CD14-positive monocyte (primary cell): ENCODE results near the gene ZNF816. TPM values are rescaled to one million over a fixed set of nuclear protein-coding genes. Genes with fewer than 3 reads are reported as not detected.
A peak's percentile ranks its signal among the peaks of the same experiment; 100 is the strongest.
"Not testable (repeated sequence)": the region's sequence is repeated elsewhere in the genome, so short reads cannot be mapped to it uniquely, and the experiment has no call there.

Source experiments
- DNase-seq, 3 donors: peaks; one replicate each; pipeline ENCODE4 v3.0.0-alpha.2; 2011 to 2022
- H2AFZ ChIP-seq: 2 replicates; pipeline ENCODE4 v1.6.0; 2012; ENCODE audit warnings: mild to moderate bottlenecking, low read depth, low read length, inconsistent platforms; ENCODE audit not compliant: insufficient read depth, poor library complexity, severe bottlenecking
- H3K27ac ChIP-seq, 2 donors: 1 replicate in 1 of 2; 2 replicates in 1 of 2; pipeline ENCODE4 v1.5.1; 2012 to 2013; ENCODE audit warnings: low read length in 2 of 2, control low read depth in 1 of 2, inconsistent platforms in 1 of 2, low read depth in 1 of 2, mild to moderate bottlenecking in 1 of 2
- H3K27me3 ChIP-seq, 2 donors: one replicate each; pipeline versions ENCODE4 v1.6.0 to v1.6.1; 2011 to 2013; ENCODE audit warnings: low read length in 2 of 2; ENCODE audit not compliant: control insufficient read depth in 2 of 2, insufficient read depth in 2 of 2
- H3K36me3 ChIP-seq, 2 donors: replicated peaks in 1 of 2; 1 replicate in 1 of 2; 2 replicates in 1 of 2; pipeline versions ENCODE4 v1.5.1 to v1.6.1; 2012 to 2013; ENCODE audit warnings: low read length in 2 of 2, control low read depth in 1 of 2, inconsistent platforms in 1 of 2, mild to moderate bottlenecking in 1 of 2; ENCODE audit not compliant: insufficient read depth in 2 of 2, control insufficient read depth in 1 of 2
- H3K4me1 ChIP-seq, 2 donors: 1 replicate in 1 of 2; 2 replicates in 1 of 2; pipeline versions ENCODE4 v1.5.1 to v1.6.1; 2012 to 2013; ENCODE audit warnings: low read length in 2 of 2, control low read depth in 1 of 2, inconsistent platforms in 1 of 2, mild to moderate bottlenecking in 1 of 2, moderate library complexity in 1 of 2; ENCODE audit not compliant: insufficient read depth in 2 of 2, control insufficient read depth in 1 of 2
- H3K4me2 ChIP-seq: replicated peaks from 2 replicates; pipeline ENCODE3; 2012; ENCODE audit warnings: low read length, moderate library complexity, mild to moderate bottlenecking; ENCODE audit not compliant: poor library complexity, severe bottlenecking; ENCODE audit errors: extremely low read depth
- H3K4me3 ChIP-seq, 3 experiments: fragments of 200-600 bp in 1 of 3; sonication (generic) in 1 of 3; replicated peaks in 1 of 3; 1 replicate in 2 of 3; 2 replicates in 1 of 3; pipeline ENCODE4 v1.5.1; 2011 to 2013; ENCODE audit warnings: low read length in 3 of 3, mild to moderate bottlenecking in 3 of 3, control low read depth in 2 of 3, low read depth in 2 of 3, inconsistent platforms in 1 of 3, moderate library complexity in 1 of 3
- H3K79me2 ChIP-seq: 2 replicates; pipeline ENCODE4 v1.6.0; 2012; ENCODE audit warnings: mild to moderate bottlenecking, control low read depth, inconsistent platforms, low read length, moderate library complexity; ENCODE audit not compliant: insufficient read depth
- H3K9ac ChIP-seq: 2 replicates; pipeline ENCODE4 v1.6.0; 2017; ENCODE audit warnings: low read length, mild to moderate bottlenecking; ENCODE audit not compliant: insufficient read depth, poor library complexity, severe bottlenecking
- H3K9me3 ChIP-seq, 2 donors: replicated peaks in 1 of 2; 1 replicate in 1 of 2; 2 replicates in 1 of 2; pipeline versions ENCODE4 v1.5.1 to v1.6.1; 2012 to 2013; ENCODE audit warnings: low read length in 2 of 2, control low read depth in 1 of 2; ENCODE audit not compliant: control insufficient read depth in 1 of 2, insufficient read depth in 1 of 2
- H4K20me1 ChIP-seq: 2 replicates; pipeline ENCODE4 v1.6.0; 2012; ENCODE audit warnings: mild to moderate bottlenecking, low read length, control low read depth, moderate library complexity; ENCODE audit not compliant: insufficient read depth
- H3K27ac Mint-ChIP-seq, 7 donors: one replicate each; pipeline ENCODE4 v1.8.0; 2020; ENCODE audit warnings: mild to moderate bottlenecking in 7 of 7, mixed read lengths in 7 of 7, moderate library complexity in 6 of 7, inconsistent platforms in 2 of 7
- H3K27me3 Mint-ChIP-seq, 3 donors: one replicate each; pipeline ENCODE4 v1.8.0; 2021 to 2022; ENCODE audit warnings: low read depth in 3 of 3, mild to moderate bottlenecking in 3 of 3, mixed read lengths in 3 of 3, moderate library complexity in 3 of 3, inconsistent platforms in 1 of 3
- H3K36me3 Mint-ChIP-seq, 2 donors: one replicate each; pipeline ENCODE4 v1.8.0; 2020; ENCODE audit warnings: mixed read lengths in 2 of 2, inconsistent platforms in 1 of 2, mild to moderate bottlenecking in 1 of 2
- H3K4me1 Mint-ChIP-seq: one replicate; pipeline ENCODE4 v1.8.0; 2020; ENCODE audit warnings: mild to moderate bottlenecking, mixed read lengths
- H3K4me3 Mint-ChIP-seq, 2 donors: one replicate each; pipeline ENCODE4 v1.8.0; 2020; ENCODE audit warnings: mild to moderate bottlenecking in 2 of 2, mixed read lengths in 2 of 2, moderate library complexity in 1 of 2
- H3K9me3 Mint-ChIP-seq, 7 donors: one replicate each; pipeline ENCODE4 v1.8.0; 2020 to 2022; ENCODE audit warnings: mixed read lengths in 7 of 7, mild to moderate bottlenecking in 6 of 7, moderate library complexity in 6 of 7, inconsistent platforms in 2 of 7
- CTCF ChIP-seq: fragments of 200-600 bp; IDR thresholded peaks from one replicate; pipeline ENCODE4 v1.8.0; 2022; ENCODE audit warnings: antibody characterized with exemption, mild to moderate bottlenecking
- WGBS: methylation state at CpG from one replicate; pipeline ENCODE4 v1.1.5; 2013; ENCODE audit warnings: missing lambda C conversion rate; ENCODE audit not compliant: insufficient coverage; 5-methylcytosine and 5-hydroxymethylcytosine counted together
- intact Hi-C, 2 donors: fragments of 100-400 bp; cut with micrococcal nuclease; formaldehyde crosslinking; loops; one replicate each; pipeline versions ENCODE4 v1.15.0 to v1.15.1; 2023
- polyA plus RNA-seq, 3 donors: library from polyadenylated mRNA; depleted of rRNA in 1 of 3; unstranded in 2 of 3; stranded (reverse) in 1 of 3; fragments of 300-500 nt in 2 of 3; fragments of >200 nt in 1 of 3; fragmentation: Illumina TruSeq in 2 of 3; gene quantifications; 1 replicate in 2 of 3; 2 replicates in 1 of 3; pipeline ENCODE4 v1.2.3, GENCODE V29; 2012 to 2021

Gene ZNF816
- polyA plus RNA-seq, 3 donors = 1.4 to 4.3 (median 2.0) TPM

GRCh38 chr19:52940905-52941304, 21.8 kb downstream of the ZNF816 start:
- not testable (repeated sequence) for H3K27ac ChIP-seq, DNase-seq, H3K4me2 ChIP-seq, H3K9ac ChIP-seq, H3K27me3 ChIP-seq, H3K27me3 Mint-ChIP-seq, H3K4me3 ChIP-seq, H4K20me1 ChIP-seq, H3K36me3 ChIP-seq, H2AFZ ChIP-seq
- Mint-ChIP-seq H3K27ac (peak overlapping the region in 1 of 7 donors; percentile 92), H3K4me3 (peak overlapping the region in 1 of 2 donors; percentile 95), H3K9me3 (peaks cover 10 to 27% (median 23%) of the 10 kb centered on the region in 7 donors), H3K36me3 (peaks cover 0 to 12% of the 10 kb centered on the region in 2 donors), H3K4me1 (peaks cover 55% of the 10 kb centered on the region)
- H3K9me3 ChIP-seq = peaks cover 9 to 21% of the 10 kb centered on the region in 2 donors
- peaks cover 39 to 58% of the 10 kb centered on the region in 2 donors for H3K4me1 ChIP-seq
- peaks cover 50% of the 10 kb centered on the region for H3K79me2 ChIP-seq
- 78% methylated on average over 3 of the region's 5 CpGs for WGBS
- intact Hi-C loops = loop anchor here in 1 of 2 donors (5.0 to 10.0 kb wide), 2 partner anchors 156 to 256 kb away; partner anchors contain the start of gene ZNF600

GRCh38 chr19:52938761-52939160, 23.9 kb downstream of the ZNF816 start:
- Mint-ChIP-seq H3K4me3 (no peak overlapping the region), H3K9me3 (peaks cover 0 to 25% (median 16%) of the 10 kb centered on the region in 7 donors), H3K27ac (peak overlapping the region in 6 of 7 donors; percentile 19 to 62 (median 35)), H3K36me3 (peaks cover 3 to 25% of the 10 kb centered on the region in 2 donors), H3K4me1 (peaks cover 58% of the 10 kb centered on the region), H3K27me3 (peaks cover 0 to 7% (median 3%) of the 10 kb centered on the region in 3 donors)
- Histone ChIP-seq H3K4me3 (no peak overlapping the region), H4K20me1 (no peaks in the 10 kb centered on the region), H3K36me3 (no peaks in the 10 kb centered on the region), H3K9me3 (peaks cover 0 to 13% of the 10 kb centered on the region in 2 donors), H3K79me2 (peaks cover 66% of the 10 kb centered on the region), H2AFZ (no peak overlapping the region), H3K27me3 (no peaks in the 10 kb centered on the region), H3K9ac (peak overlapping the region; percentile 30), H3K4me1 (peaks cover 42 to 58% of the 10 kb centered on the region in 2 donors), H3K27ac (no peak overlapping the region), H3K4me2 (no peak overlapping the region)
- intact Hi-C loops = no loop called here
- no peak for TF ChIP-seq CTCF
- no peak for DNase-seq
- WGBS = no CpG with 5 or more reads among the region's 5 CpGs
